IMR-90 (cell line): ENCODE data around the gene RASSF5. TPM values are rescaled to one million over a fixed set of nuclear protein-coding genes. Genes with fewer than 3 reads are reported as not detected.

Source experiments
- BHLHE40 ChIP-seq: fragments of 150-350 bp; IDR thresholded peaks from 2 replicates; pipeline ENCODE4 v1.6.1; 2016; ENCODE audit warnings: mild to moderate bottlenecking, low read depth, low read length
- FOS ChIP-seq: fragments of 150-350 bp; IDR thresholded peaks from 2 replicates; pipeline ENCODE4 v1.6.1; 2016; ENCODE audit warnings: low read depth, low read length
- NFE2L2 ChIP-seq: fragments of 150-350 bp; IDR thresholded peaks from 2 replicates; pipeline ENCODE4 v1.6.1; 2016; ENCODE audit warnings: low read depth, mild to moderate bottlenecking, low read length
- POLR2A ChIP-seq: IDR thresholded peaks from 2 replicates; pipeline ENCODE4 v1.6.1; 2012; ENCODE audit warnings: mild to moderate bottlenecking, low read depth, low read length
- SMC3 ChIP-seq: fragments of 150-350 bp; IDR thresholded peaks from 2 replicates; pipeline ENCODE4 v1.6.1; 2016; ENCODE audit warnings: low read depth, mild to moderate bottlenecking, antibody characterized with exemption, low read length, moderate library complexity
- polyA plus RNA-seq, 3 experiments: library from polyadenylated mRNA; depleted of rRNA; stranded (reverse); fragments of >200 nt; gene quantifications; 2 replicates each; pipeline ENCODE4 v1.2.3, GENCODE V29; 2012; ENCODE audit warnings: low replicate concordance in 1 of 3
- total RNA-seq: library from RNA; depleted of rRNA; stranded (reverse); fragments of >200 nt; gene quantifications from 2 replicates; pipeline ENCODE4 v1.2.3, GENCODE V29; 2012
- TF ChIP-seq, protein P1 (sequence below): fragments of 150-350 bp; IDR thresholded peaks from 2 replicates; pipeline ENCODE4 v1.6.1; 2016; ENCODE audit warnings: low read depth, mild to moderate bottlenecking, low read length, moderate library complexity, borderline replicate concordance

Gene RASSF5
- total and polyA plus RNA-seq, 2 of the 4 experiments (the other 2 are of a cell fraction), result 0.18 to 1.1 TPM

GRCh38 chr1:206558794-206559671 lies 51.7 kb downstream of the RASSF5 start (continued):
- TF ChIP-seq, protein P1, sequence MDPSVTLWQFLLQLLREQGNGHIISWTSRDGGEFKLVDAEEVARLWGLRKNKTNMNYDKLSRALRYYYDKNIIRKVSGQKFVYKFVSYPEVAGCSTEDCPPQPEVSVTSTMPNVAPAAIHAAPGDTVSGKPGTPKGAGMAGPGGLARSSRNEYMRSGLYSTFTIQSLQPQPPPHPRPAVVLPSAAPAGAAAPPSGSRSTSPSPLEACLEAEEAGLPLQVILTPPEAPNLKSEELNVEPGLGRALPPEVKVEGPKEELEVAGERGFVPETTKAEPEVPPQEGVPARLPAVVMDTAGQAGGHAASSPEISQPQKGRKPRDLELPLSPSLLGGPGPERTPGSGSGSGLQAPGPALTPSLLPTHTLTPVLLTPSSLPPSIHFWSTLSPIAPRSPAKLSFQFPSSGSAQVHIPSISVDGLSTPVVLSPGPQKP, result no peak
- TF ChIP-seq NFE2L2, result no peak
- no peak for TF ChIP-seq SMC3
- no peak for TF ChIP-seq FOS
- TF ChIP-seq POLR2A, result no peak
- TF ChIP-seq BHLHE40, result no peak
